Osteocyte (in vitro differentiated cells): ENCODE results near the gene APBA2. TPM values are rescaled to one million over a fixed set of nuclear protein-coding genes. Genes with fewer than 3 reads are reported as not detected.

Experiments used
- DNase-seq: peaks from one replicate; pipeline ENCODE4 v3.0.0; 2021; ENCODE audit warnings: mixed read lengths; ENCODE audit not compliant: unreplicated experiment; ENCODE audit errors: extremely low spot score
- H3K27ac Mint-ChIP-seq: one replicate; pipeline ENCODE4 v1.8.0; 2021; ENCODE audit warnings: mild to moderate bottlenecking, mixed read lengths; ENCODE audit not compliant: unreplicated experiment
- H3K27me3 Mint-ChIP-seq: one replicate; pipeline ENCODE4 v1.8.0; 2021; ENCODE audit warnings: mixed read lengths; ENCODE audit not compliant: unreplicated experiment
- H3K36me3 Mint-ChIP-seq: one replicate; pipeline ENCODE4 v1.8.0; 2021; ENCODE audit warnings: mixed read lengths; ENCODE audit not compliant: unreplicated experiment
- H3K4me1 Mint-ChIP-seq: one replicate; pipeline ENCODE4 v1.8.0; 2021; ENCODE audit warnings: mixed read lengths; ENCODE audit not compliant: unreplicated experiment
- H3K4me3 Mint-ChIP-seq: one replicate; pipeline ENCODE4 v1.8.0; 2021; ENCODE audit warnings: mild to moderate bottlenecking, moderate library complexity, mixed read lengths; ENCODE audit not compliant: unreplicated experiment
- H3K9me3 Mint-ChIP-seq: one replicate; pipeline ENCODE4 v1.8.0; 2021; ENCODE audit warnings: mixed read lengths; ENCODE audit not compliant: unreplicated experiment
- CTCF ChIP-seq: fragments of 200-600 bp; sonication (generic); IDR thresholded peaks from 2 replicates; pipeline ENCODE4 v1.5.0; 2021; ENCODE audit warnings: antibody characterized with exemption, mild to moderate bottlenecking, moderate library complexity
- total RNA-seq: library from RNA; stranded (reverse); gene quantifications from 2 replicates; pipeline ENCODE4 v1.2.1, GENCODE V29; 2021

APBA2 gene
- total RNA-seq, 1 donor from 2014 or later, result 23.5 TPM

GRCh38 chr15:29140475-29141307, 254.9 kb downstream of the APBA2 start:
- Mint-ChIP-seq H3K27me3 (peaks cover 16% of the 10 kb centered on the region), H3K9me3 (no peaks in the 10 kb centered on the region), H3K27ac (no peak overlapping the region), H3K4me1 (peaks cover 5% of the 10 kb centered on the region), H3K36me3 (no peaks in the 10 kb centered on the region), H3K4me3 (no peak overlapping the region)
- DNase-seq, result peak; percentile 80
- TF ChIP-seq CTCF, result no peak

- no peak for TF ChIP-seq CTCF
- Mint-ChIP-seq H3K36me3 (no peaks in the 10 kb centered on the region), H3K27me3 (peaks cover 19% of the 10 kb centered on the region), H3K27ac (no peak overlapping the region), H3K4me3 (no peak overlapping the region), H3K4me1 (peaks cover 5% of the 10 kb centered on the region), H3K9me3 (no peaks in the 10 kb centered on the region)
- DNase-seq, result no peak
Measured at GRCh38 chr15:29141308-29142128, 255.7 kb downstream of the APBA2 start.

- Mint-ChIP-seq H3K9me3 (no peaks in the 10 kb centered on the region), H3K4me3 (no peak overlapping the region), H3K4me1 (peaks cover 5% of the 10 kb centered on the region), H3K27ac (no peak overlapping the region), H3K36me3 (no peaks in the 10 kb centered on the region), H3K27me3 (peaks cover 19% of the 10 kb centered on the region)
- no peak for TF ChIP-seq CTCF
- no peak for DNase-seq
Measured at GRCh38 chr15:29142129-29142747, 256.5 kb downstream of the APBA2 start.

- peaks cover 5% of the 10 kb centered on the region for H3K4me1 Mint-ChIP-seq
- TF ChIP-seq CTCF, result no peak
- no peak overlapping the region for H3K27ac Mint-ChIP-seq
- H3K4me3 Mint-ChIP-seq, result no peak overlapping the region
- peaks cover 18% of the 10 kb centered on the region for H3K27me3 Mint-ChIP-seq
- no peaks in the 10 kb centered on the region for H3K36me3 Mint-ChIP-seq
- H3K9me3 Mint-ChIP-seq, result no peaks in the 10 kb centered on the region
- DNase-seq, result no peak
Measured at GRCh38 chr15:29143293-29143692, 257.5 kb downstream of the APBA2 start.
